SK-N-SH (cell line): ENCODE measurements around the gene NACC1. TPM values are rescaled to one million over a fixed set of nuclear protein-coding genes. Genes with fewer than 3 reads are reported as not detected.

ENCODE experiments used
- CTCF ChIA-PET: fragments of 300-600, 350-600 bp; formaldehyde crosslinking; extraction: SDS; loops from one replicate; lab custom pipeline; 2021; lab: Yijun Ruan, JAX
- POLR2A ChIA-PET: fragments of 350-600 bp; sonication (Branson Sonifier 250); formaldehyde crosslinking; extraction: SDS; loops from one replicate; lab custom pipeline; 2020; ENCODE audit warnings: antibody characterized with exemption, inconsistent platforms; lab: Yijun Ruan, JAX
- DNase-seq: peaks from one replicate; pipeline ENCODE4 v3.0.0; 2012
- H2AFZ ChIP-seq: fragments of 200-600 bp; sonication (generic); 2 replicates; pipeline ENCODE4 v1.8.1; 2016; ENCODE audit warnings: antibody characterized with exemption, mild to moderate bottlenecking, low read depth
- H3F3A ChIP-seq: fragments of 200-600 bp; sonication (generic); replicated peaks from 2 replicates; pipeline ENCODE3; 2016; ENCODE audit warnings: antibody characterized with exemption, mild to moderate bottlenecking; ENCODE audit not compliant: insufficient read depth
- H3K27ac ChIP-seq, 2 experiments: fragments of 200-500 bp in 1 of 2; fragments of 200-600 bp in 1 of 2; sonication (Bioruptor generic) in 1 of 2; sonication (generic), shearing (Covaris generic) in 1 of 2; 2 replicates each; pipeline versions ENCODE4 v1.5.1 to v1.6.1; 2014 to 2016; ENCODE audit warnings: low read depth in 2 of 2, inconsistent platforms in 1 of 2, low read length in 1 of 2, mild to moderate bottlenecking in 1 of 2, mixed read lengths in 1 of 2
- H3K27me3 ChIP-seq: fragments of 200-600 bp; sonication (generic), shearing (Covaris generic); 2 replicates; pipeline ENCODE4 v1.6.1; 2016; ENCODE audit warnings: mixed run types; ENCODE audit not compliant: insufficient read depth
- H3K36me3 ChIP-seq, 2 experiments: fragments of 200-500 bp in 1 of 2; fragments of 200-600 bp in 1 of 2; sonication (Bioruptor generic) in 1 of 2; sonication (generic) in 1 of 2; replicated peaks in 1 of 2; 2 replicates each; pipeline versions ENCODE3 to v1.5.1; 2014 to 2016; ENCODE audit warnings: low read length in 1 of 2, mild to moderate bottlenecking in 1 of 2; ENCODE audit not compliant: insufficient read depth in 2 of 2, control insufficient read depth in 1 of 2
- H3K4me1 ChIP-seq, 2 experiments: fragments of 200-500 bp in 1 of 2; fragments of 200-600 bp in 1 of 2; sonication (Bioruptor generic) in 1 of 2; sonication (generic), shearing (Covaris generic) in 1 of 2; 2 replicates each; pipeline versions ENCODE4 v1.5.1 to v1.6.1; 2014 to 2016; ENCODE audit warnings: low read depth in 1 of 2, low read length in 1 of 2, mixed run types in 1 of 2; ENCODE audit not compliant: insufficient read depth in 2 of 2, control insufficient read depth in 1 of 2
- H3K4me2 ChIP-seq: fragments of 200-600 bp; sonication (generic), shearing (Covaris generic); 2 replicates; pipeline ENCODE4 v1.6.1; 2017; ENCODE audit warnings: mixed run types
- H3K4me3 ChIP-seq, 2 experiments: fragments of 200-500 bp in 1 of 2; fragments of 200-600 bp in 1 of 2; sonication (Bioruptor generic) in 1 of 2; sonication (generic), shearing (Covaris generic) in 1 of 2; 2 replicates each; pipeline versions ENCODE4 v1.5.1 to v1.8.1; 2014 to 2016; ENCODE audit warnings: low read depth in 2 of 2, inconsistent platforms in 1 of 2, low read length in 1 of 2, mild to moderate bottlenecking in 1 of 2, mixed read lengths in 1 of 2, moderate library complexity in 1 of 2
- H3K79me2 ChIP-seq: fragments of 200-600 bp; sonication (generic); 2 replicates; pipeline ENCODE4 v1.8.1; 2017; ENCODE audit warnings: mild to moderate bottlenecking; ENCODE audit not compliant: insufficient read depth
- H3K9ac ChIP-seq: fragments of 200-600 bp; sonication (generic); 2 replicates; pipeline ENCODE4 v1.6.1; 2017; ENCODE audit warnings: mixed run types
- H3K9me2 ChIP-seq: fragments of 200-600 bp; sonication (generic); 2 replicates; pipeline ENCODE4 v1.6.1; 2017; ENCODE audit warnings: mixed run types
- H3K9me3 ChIP-seq: fragments of 200-600 bp; sonication (generic); 2 replicates; pipeline ENCODE4 v1.6.1; 2017; ENCODE audit warnings: mixed run types, mild to moderate bottlenecking, moderate library complexity
- H4K20me1 ChIP-seq: fragments of 200-600 bp; sonication (generic); 2 replicates; pipeline ENCODE4 v1.6.1; 2017; ENCODE audit warnings: mild to moderate bottlenecking, mixed run types; ENCODE audit not compliant: insufficient read depth
- CHD2 ChIP-seq: fragments of 150-350 bp; IDR thresholded peaks from 2 replicates; pipeline ENCODE4 v1.6.1; 2018; ENCODE audit warnings: low read length; ENCODE audit not compliant: partially characterized antibody
- CTCF ChIP-seq: fragments of 200-600 bp; sonication (generic); IDR thresholded peaks from 2 replicates; pipeline ENCODE4 v1.6.1; 2017; ENCODE audit warnings: antibody characterized with exemption, mild to moderate bottlenecking, moderate library complexity
- ELF1 ChIP-seq: IDR thresholded peaks from 2 replicates; pipeline ENCODE4 v1.4.0; 2012
- FOXJ3 ChIP-seq: sonication (generic); formaldehyde crosslinking; IDR thresholded peaks from 2 replicates; pipeline ENCODE4 v1.5.1; 2020; ENCODE audit warnings: mild to moderate bottlenecking, missing genetic modification reagents
- FOXM1 ChIP-seq: IDR thresholded peaks from 2 replicates; pipeline ENCODE4 v1.4.0; 2012; ENCODE audit warnings: low read depth, mild to moderate bottlenecking
- MAX ChIP-seq: IDR thresholded peaks from 2 replicates; pipeline ENCODE4 v1.4.0; 2012; ENCODE audit warnings: low read depth
- MEF2A ChIP-seq: IDR thresholded peaks from 2 replicates; pipeline ENCODE4 v1.4.0; 2012; ENCODE audit warnings: low read depth, borderline replicate concordance
- MXI1 ChIP-seq: IDR thresholded peaks from 2 replicates; pipeline ENCODE4 v1.6.1; 2012; ENCODE audit warnings: mild to moderate bottlenecking, low read depth, low read length, improper control_type of control experiment
- NFIC ChIP-seq: IDR thresholded peaks from 2 replicates; pipeline ENCODE4 v1.4.0; 2012; ENCODE audit warnings: borderline replicate concordance
- NRF1 ChIP-seq: IDR thresholded peaks from 2 replicates; pipeline ENCODE4 v1.6.1; 2012; ENCODE audit warnings: low read depth, mild to moderate bottlenecking, low read length
- POLR2AphosphoS5 ChIP-seq: IDR thresholded peaks from 2 replicates; pipeline ENCODE4 v1.6.1; 2012; ENCODE audit warnings: low read depth, low read length
- RAD21 ChIP-seq: IDR thresholded peaks from 2 replicates; pipeline ENCODE4 v1.6.1; 2012; ENCODE audit warnings: mild to moderate bottlenecking, low read length
- RCOR1 ChIP-seq: fragments of 150-350 bp; IDR thresholded peaks from 2 replicates; pipeline ENCODE4 v1.6.1; 2017; ENCODE audit warnings: antibody characterized with exemption, low read length
- RXRA ChIP-seq: IDR thresholded peaks from 2 replicates; pipeline ENCODE4 v1.4.0; 2012; ENCODE audit warnings: low read depth, mild to moderate bottlenecking, borderline replicate concordance
- SIN3A ChIP-seq: IDR thresholded peaks from 2 replicates; pipeline ENCODE4 v1.6.1; 2012; ENCODE audit warnings: low read depth, mild to moderate bottlenecking, low read length, moderate library complexity, borderline replicate concordance
- TAF1 ChIP-seq: IDR thresholded peaks from 2 replicates; pipeline ENCODE4 v1.6.1; 2012; ENCODE audit warnings: low read depth, mild to moderate bottlenecking, low read length, moderate library complexity, borderline replicate concordance
- TCF12 ChIP-seq: IDR thresholded peaks from 2 replicates; pipeline ENCODE4 v1.4.0; 2012
- USF1 ChIP-seq: IDR thresholded peaks from 2 replicates; pipeline ENCODE4 v1.4.0; 2012; ENCODE audit warnings: low read depth, borderline replicate concordance
- ZBTB33 ChIP-seq: IDR thresholded peaks from 2 replicates; pipeline ENCODE4 v1.4.0; 2012; ENCODE audit warnings: low read depth, borderline replicate concordance
- WGBS: methylation state at CpG from one replicate; pipeline ENCODE4 v1.1.6; 2017; ENCODE audit warnings: low lambda C conversion rate; 5-methylcytosine and 5-hydroxymethylcytosine counted together
- polyA plus RNA-seq, 3 experiments: library from polyadenylated mRNA; depleted of rRNA; stranded (reverse); fragments of >200 nt; gene quantifications; 2 replicates each; pipeline ENCODE4 v1.2.3, GENCODE V29; 2012

The NACC1 gene
- polyA plus RNA-seq, 1 of the 3 experiments (the other 2 are of a cell fraction), result 127 TPM

- H3K4me2 ChIP-seq, result no peak overlapping the region; the same call in 1 of the 2 replicates
- DNase-seq, result no peak
- no peak overlapping the region for H3K9ac ChIP-seq
- no peaks in the 10 kb centered on the region for H3K9me2 ChIP-seq
- TF ChIP-seq SIN3A (no peak), FOXJ3 (CRISPR knock-in tag) (no peak), NRF1 (no peak), TCF12 (no peak), MAX (no peak), TAF1 (no peak), FOXM1 (no peak), MXI1 (no peak), RAD21 (no peak), CHD2 (no peak), ZBTB33 (no peak), USF1 (no peak), POLR2AphosphoS5 (no peak), RCOR1 (no peak), NFIC (no peak), RXRA (no peak), ELF1 (no peak), CTCF (no peak), MEF2A (no peak)
- no peak overlapping the region for H3K4me3 ChIP-seq
- POLR2A ChIA-PET, result no interaction called here
- H3K27me3 ChIP-seq, result no peaks in the 10 kb centered on the region
- 93% methylated on average over 12 of the region's 12 CpGs for WGBS
- H3K27ac ChIP-seq, result peak overlapping the region; percentile 79 to 99; a peak in 3 of 4 replicates
- no peaks in the 10 kb centered on the region for H4K20me1 ChIP-seq
- peaks cover 19 to 63% of the 10 kb centered on the region in 2 experiments for H3K4me1 ChIP-seq
- H2AFZ ChIP-seq, result no peak overlapping the region
- CTCF ChIA-PET, result interaction anchor here (1.0 to 9.2 kb wide), 4 partner anchors 15 to 807 kb away, joined by 3 to 603 read pairs (median 291); partner anchors contain the start of genes DAND5 and LYL1
- H3F3A ChIP-seq, result no peaks in the 10 kb centered on the region
- H3K79me2 ChIP-seq, result no peaks in the 10 kb centered on the region
- H3K9me3 ChIP-seq, result no peaks in the 10 kb centered on the region
- H3K36me3 ChIP-seq, result peaks cover 0 to 22% of the 10 kb centered on the region in 2 experiments
Measured at GRCh38 chr19:13089857-13090507, 28.1 kb upstream of the NACC1 start.
